Vagina (tissue), 2 donors: Measurements from ENCODE around the gene ZDHHC16. TPM values are rescaled to one million over a fixed set of nuclear protein-coding genes. Genes with fewer than 3 reads are reported as not detected.

Experiments
- DNase-seq, 2 donors: peaks; one replicate each; pipeline ENCODE4 v3.0.0-alpha.2; 2017; ENCODE audit errors: extremely low spot score in 2 of 2
- H3K27ac ChIP-seq: fragments of 200-600 bp; sonication (generic); one replicate; pipeline ENCODE4 v1.5.1; 2019
- H3K27me3 ChIP-seq: fragments of 200-600 bp; sonication (generic); one replicate; pipeline ENCODE4 v1.5.1; 2019
- H3K36me3 ChIP-seq, 2 donors: fragments of 200-600 bp; sonication (generic); one replicate each; pipeline ENCODE4 v1.5.1; 2017 to 2019
- H3K4me1 ChIP-seq: fragments of 200-600 bp; sonication (generic); one replicate; pipeline ENCODE4 v1.5.1; 2019
- H3K4me3 ChIP-seq, 2 donors: fragments of 200-600 bp; sonication (generic); 1 replicate in 1 of 2; 2 replicates in 1 of 2; pipeline ENCODE4 v1.5.1; 2016 to 2019
- H3K9me3 ChIP-seq: fragments of 200-600 bp; sonication (generic); one replicate; pipeline ENCODE4 v1.5.1; 2019
- POLR2A ChIP-seq, 2 donors: fragments of 450-650 bp; IDR thresholded peaks; one replicate each; pipeline ENCODE4 v1.6.1; 2017; ENCODE audit warnings: antibody characterized with exemption in 2 of 2, mild to moderate bottlenecking in 2 of 2, moderate library complexity in 2 of 2
- POLR2AphosphoS5 ChIP-seq, 2 donors: sonication (generic); formaldehyde crosslinking; IDR thresholded peaks; one replicate each; pipeline ENCODE4 v1.9.0; 2017; ENCODE audit warnings: antibody characterized with exemption in 2 of 2, mild to moderate bottlenecking in 2 of 2, low read depth in 1 of 2; ENCODE audit not compliant: insufficient read depth in 1 of 2
- intact Hi-C: fragments of 100-400 bp; cut with DNase I; formaldehyde crosslinking; loops from one replicate; pipeline ENCODE4 v1.15.1; 2023
- total RNA-seq: library from RNA; depleted of rRNA; stranded (reverse); fragments of >200 nt; gene quantifications from one replicate; pipeline ENCODE4 v1.2.3, GENCODE V29; 2016
- TF ChIP-seq, protein P1 (sequence below), 3 experiments: fragments of 450-650 bp in 2 of 3; fragments of 200-600 bp in 1 of 3; sonication (generic) in 1 of 3; IDR thresholded peaks; one replicate each; pipeline ENCODE4 v1.5.1; 2017 to 2019; ENCODE audit warnings: antibody characterized with exemption in 3 of 3, mild to moderate bottlenecking in 2 of 3, moderate library complexity in 2 of 3

ZDHHC16 gene
- total RNA-seq, 1 donor from 2014 or later: 27.3 TPM

DNA sequence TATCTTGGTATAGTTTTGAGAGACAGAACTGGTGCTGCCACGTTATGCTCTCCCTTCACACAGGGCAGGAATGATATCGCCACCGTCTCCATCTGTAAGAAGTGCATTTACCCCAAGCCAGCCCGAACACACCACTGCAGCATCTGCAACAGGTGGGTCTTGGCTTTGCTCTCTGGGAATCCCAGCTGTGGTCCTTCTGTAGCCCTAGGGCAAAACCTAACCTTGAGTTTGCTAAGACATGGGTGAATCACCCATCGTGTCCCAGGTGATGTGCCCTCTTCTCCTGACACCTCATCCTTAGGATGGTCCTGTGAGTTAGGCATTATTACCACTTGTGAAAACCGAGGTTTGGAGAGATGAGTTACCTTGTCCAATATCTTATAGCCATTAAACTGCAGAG lies 6.4 kb downstream of the ZDHHC16 start:
- H3K27ac ChIP-seq: no peak overlapping the region
- intact Hi-C loops: no loop called here
- peaks cover 35% of the 10 kb centered on the region for H3K4me1 ChIP-seq
- H3K27me3 ChIP-seq: no peaks in the 10 kb centered on the region
- no peaks in the 10 kb centered on the region for H3K9me3 ChIP-seq
- no peak for TF ChIP-seq POLR2AphosphoS5 (IDR thresholded peaks at IDR 0.05; ENCODE audit: insufficient read depth in 1 of 2, low read depth in 1 of 2)
- TF ChIP-seq, protein P1, sequence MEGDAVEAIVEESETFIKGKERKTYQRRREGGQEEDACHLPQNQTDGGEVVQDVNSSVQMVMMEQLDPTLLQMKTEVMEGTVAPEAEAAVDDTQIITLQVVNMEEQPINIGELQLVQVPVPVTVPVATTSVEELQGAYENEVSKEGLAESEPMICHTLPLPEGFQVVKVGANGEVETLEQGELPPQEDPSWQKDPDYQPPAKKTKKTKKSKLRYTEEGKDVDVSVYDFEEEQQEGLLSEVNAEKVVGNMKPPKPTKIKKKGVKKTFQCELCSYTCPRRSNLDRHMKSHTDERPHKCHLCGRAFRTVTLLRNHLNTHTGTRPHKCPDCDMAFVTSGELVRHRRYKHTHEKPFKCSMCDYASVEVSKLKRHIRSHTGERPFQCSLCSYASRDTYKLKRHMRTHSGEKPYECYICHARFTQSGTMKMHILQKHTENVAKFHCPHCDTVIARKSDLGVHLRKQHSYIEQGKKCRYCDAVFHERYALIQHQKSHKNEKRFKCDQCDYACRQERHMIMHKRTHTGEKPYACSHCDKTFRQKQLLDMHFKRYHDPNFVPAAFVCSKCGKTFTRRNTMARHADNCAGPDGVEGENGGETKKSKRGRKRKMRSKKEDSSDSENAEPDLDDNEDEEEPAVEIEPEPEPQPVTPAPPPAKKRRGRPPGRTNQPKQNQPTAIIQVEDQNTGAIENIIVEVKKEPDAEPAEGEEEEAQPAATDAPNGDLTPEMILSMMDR (IDR thresholded peaks at IDR 0.05): no peak
- no peak for TF ChIP-seq POLR2A (IDR thresholded peaks at IDR 0.05)
- no peak for DNase-seq
- H3K4me3 ChIP-seq: no peak overlapping the region
- peaks cover 0 to 30% of the 10 kb centered on the region in 2 donors for H3K36me3 ChIP-seq

DNA sequence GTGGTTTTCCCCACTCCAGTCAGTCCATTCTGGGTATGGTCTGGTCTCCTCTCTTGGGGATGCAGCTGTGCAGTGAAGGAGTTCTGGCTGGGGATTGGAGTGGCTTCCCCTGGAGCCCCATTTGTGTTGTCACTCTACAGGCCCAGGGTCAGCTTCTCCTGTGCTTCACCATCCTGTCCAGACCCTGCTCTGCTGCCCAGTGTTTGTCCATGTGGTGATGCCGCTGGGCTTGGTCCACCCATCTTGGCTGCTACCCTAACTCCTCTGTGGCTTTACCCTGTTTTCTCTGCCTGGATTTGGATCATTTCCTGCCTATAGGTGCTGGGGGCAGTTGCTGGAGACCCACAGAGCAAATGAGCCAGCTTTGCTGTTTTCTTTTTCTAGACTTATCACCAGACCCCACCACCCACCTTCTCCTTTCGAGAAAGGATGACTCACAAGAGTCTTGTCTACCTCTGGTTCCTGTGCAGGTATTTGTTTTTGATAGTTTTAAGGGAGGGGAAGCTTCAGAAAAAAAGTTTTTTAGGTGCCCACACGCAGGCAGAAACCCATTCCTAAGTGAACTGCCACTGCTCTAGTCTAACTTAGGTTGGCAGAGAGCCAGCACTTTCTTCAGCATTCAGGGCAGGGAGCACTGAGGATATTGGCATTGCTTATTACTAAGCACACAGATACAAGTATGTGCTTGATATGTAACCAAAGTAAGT lies 8.5 kb downstream of the ZDHHC16 start:
- no peak for DNase-seq

DNA sequence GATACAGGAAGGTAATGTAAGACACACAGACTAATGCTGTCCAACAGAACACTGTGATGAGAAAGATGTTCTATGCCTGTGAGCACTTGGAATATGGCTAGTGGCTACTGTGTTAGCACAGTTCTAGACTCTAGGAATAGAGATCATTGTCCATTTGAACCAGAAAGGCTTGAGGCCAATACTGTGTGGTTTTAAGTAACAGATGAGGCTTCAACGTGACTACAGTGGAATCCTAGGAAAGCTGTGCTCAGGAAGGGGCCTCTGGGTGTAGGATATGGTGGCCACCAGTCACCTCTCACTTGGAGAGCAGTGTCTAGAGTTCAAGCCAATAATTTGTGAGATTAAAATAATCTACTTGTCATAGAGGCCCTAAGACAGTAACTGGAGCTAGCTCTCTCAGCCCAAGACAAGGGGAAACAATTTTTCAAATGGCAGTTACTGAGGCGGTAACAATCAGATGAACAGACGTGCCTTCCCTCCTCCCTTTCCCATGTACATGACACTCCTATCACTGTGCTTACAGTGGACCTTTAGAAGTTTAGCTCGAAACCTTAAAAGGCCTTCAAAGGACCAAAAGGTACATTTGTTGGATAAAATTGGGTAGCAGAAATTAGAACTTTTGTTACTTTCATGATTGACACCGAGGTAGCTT lies 10.2 kb downstream of the ZDHHC16 start:
- H3K36me3 ChIP-seq: peaks cover 5 to 65% of the 10 kb centered on the region in 2 donors
- H3K27me3 ChIP-seq: no peaks in the 10 kb centered on the region
- peaks cover 9% of the 10 kb centered on the region for H3K4me1 ChIP-seq
- no peak for DNase-seq
- TF ChIP-seq POLR2AphosphoS5 (IDR thresholded peaks at IDR 0.05; ENCODE audit: insufficient read depth in 1 of 2, low read depth in 1 of 2) (no peak), POLR2A (IDR thresholded peaks at IDR 0.05) (no peak)
- TF ChIP-seq, protein P1 (IDR thresholded peaks at IDR 0.05): no peak
- intact Hi-C loops: no loop called here
- no peak overlapping the region for H3K4me3 ChIP-seq
- no peak overlapping the region for H3K27ac ChIP-seq
- no peaks in the 10 kb centered on the region for H3K9me3 ChIP-seq

More for the DNA sequence above, 8.5 kb downstream of the ZDHHC16 start:
- TF ChIP-seq, protein P1 (IDR thresholded peaks at IDR 0.05): no peak
- TF ChIP-seq POLR2A (IDR thresholded peaks at IDR 0.05): no peak
- no peak for TF ChIP-seq POLR2AphosphoS5 (IDR thresholded peaks at IDR 0.05; ENCODE audit: insufficient read depth in 1 of 2, low read depth in 1 of 2)
- H3K27me3 ChIP-seq: no peaks in the 10 kb centered on the region
- intact Hi-C loops: no loop called here
- H3K4me3 ChIP-seq: no peak overlapping the region
- no peaks in the 10 kb centered on the region for H3K9me3 ChIP-seq
- H3K27ac ChIP-seq: no peak overlapping the region
- peaks cover 0 to 49% of the 10 kb centered on the region in 2 donors for H3K36me3 ChIP-seq
- H3K4me1 ChIP-seq: peaks cover 19% of the 10 kb centered on the region

DNA sequence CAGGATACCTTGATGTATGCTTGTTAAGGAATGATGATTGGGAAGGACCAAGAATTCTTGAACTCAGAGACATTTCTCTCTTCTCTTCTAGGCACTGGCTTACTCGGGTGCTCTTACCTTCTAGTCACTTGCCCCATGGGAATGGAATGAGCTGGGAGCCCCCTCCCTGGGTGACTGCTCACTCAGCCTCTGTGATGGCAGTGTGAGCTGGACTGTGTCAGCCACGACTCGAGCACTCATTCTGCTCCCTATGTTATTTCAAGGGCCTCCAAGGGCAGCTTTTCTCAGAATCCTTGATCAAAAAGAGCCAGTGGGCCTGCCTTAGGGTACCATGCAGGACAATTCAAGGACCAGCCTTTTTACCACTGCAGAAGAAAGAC lies 10.7 kb downstream of the ZDHHC16 start:
- Histone ChIP-seq H3K4me1 (peaks cover 9% of the 10 kb centered on the region), H3K9me3 (no peaks in the 10 kb centered on the region), H3K27ac (no peak overlapping the region), H3K36me3 (peaks cover 5 to 70% of the 10 kb centered on the region in 2 donors), H3K27me3 (no peaks in the 10 kb centered on the region), H3K4me3 (no peak overlapping the region)
- no peak for DNase-seq
- TF ChIP-seq, protein P1 (IDR thresholded peaks at IDR 0.05): no peak
- TF ChIP-seq POLR2A (IDR thresholded peaks at IDR 0.05): no peak
- TF ChIP-seq POLR2AphosphoS5 (IDR thresholded peaks at IDR 0.05; ENCODE audit: insufficient read depth in 1 of 2, low read depth in 1 of 2): no peak
- intact Hi-C loops: no loop called here

DNA sequence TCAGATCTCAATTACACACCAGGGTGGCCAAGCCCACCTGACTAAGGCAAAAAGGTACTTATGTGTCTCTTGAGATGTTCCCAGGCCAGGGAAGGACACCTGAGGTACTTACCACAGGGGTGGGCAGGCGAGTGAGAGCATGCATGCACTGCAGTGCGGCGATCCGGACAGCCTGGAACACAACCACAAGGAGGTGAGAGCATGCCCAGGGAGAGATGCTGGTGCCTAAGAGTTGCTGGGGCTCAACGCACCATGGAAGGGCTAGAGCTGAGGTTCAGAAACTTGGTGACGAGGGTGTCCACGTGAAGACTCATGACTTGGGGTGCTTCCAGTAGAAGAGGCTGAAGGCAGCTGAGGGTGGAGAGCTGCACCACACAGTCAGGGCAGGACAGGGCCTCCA lies 13.1 kb downstream of the ZDHHC16 start:
- H3K4me3 ChIP-seq: no peak overlapping the region
- peaks cover 5 to 81% of the 10 kb centered on the region in 2 donors for H3K36me3 ChIP-seq

More for the DNA sequence above, 13.1 kb downstream of the ZDHHC16 start:
- no peak for DNase-seq
- peaks cover 18% of the 10 kb centered on the region for H3K4me1 ChIP-seq
- no peak overlapping the region for H3K27ac ChIP-seq
- H3K27me3 ChIP-seq: no peaks in the 10 kb centered on the region
- intact Hi-C loops: no loop called here
- TF ChIP-seq POLR2A (IDR thresholded peaks at IDR 0.05): no peak
- TF ChIP-seq, protein P1 (IDR thresholded peaks at IDR 0.05): no peak
- no peak for TF ChIP-seq POLR2AphosphoS5 (IDR thresholded peaks at IDR 0.05; ENCODE audit: insufficient read depth in 1 of 2, low read depth in 1 of 2)
- no peaks in the 10 kb centered on the region for H3K9me3 ChIP-seq
